A549 (cell line): ENCODE data around the gene CALR3. TPM values are rescaled to one million over a fixed set of nuclear protein-coding genes. Genes with fewer than 3 reads are reported as not detected.

Experiments used
- ATAC-seq, 2 experiments: fragments of 200-7000 bp in 1 of 2; fragments of >200 bp in 1 of 2; cut with Nextera tagmentation in 1 of 2; cut with Tn5 transposase in 1 of 2; 3 replicates each; pipeline versions ENCODE4 v1.8.0 to v1.9.1; 2018 to 2020; ENCODE audit warnings: mild to moderate bottlenecking in 1 of 2, moderate library complexity in 1 of 2
- CTCF ChIA-PET: fragments of 300-600 bp; sonication (Branson Sonifier 250); formaldehyde crosslinking; extraction: SDS; loops from one replicate; lab custom pipeline; 2021; ENCODE audit warnings: antibody characterized with exemption, inconsistent platforms; lab: Yijun Ruan, JAX
- POLR2A ChIA-PET: fragments of 350-600 bp; formaldehyde crosslinking; extraction: SDS; loops from one replicate; lab custom pipeline; 2021; ENCODE audit warnings: antibody characterized with exemption, inconsistent platforms; lab: Yijun Ruan, JAX
- DNase-seq, 2 experiments: peaks; one replicate each; pipeline versions ENCODE4 v3.0.0 to v3.0.0-alpha.2; 2011 to 2016; ENCODE audit warnings: low read depth in 1 of 2, low spot score in 1 of 2
- FAIRE-seq: peaks from 2 replicates; lab custom pipeline; 2011; peaks lifted over from hg19 to GRCh38; lab: Jason Lieb, UNC
- H3K27ac ChIP-seq, 2 experiments: fragments of >200 bp; sonication (Bioruptor Twin); formaldehyde crosslinking; 3 replicates each; pipeline ENCODE4 v1.5.1; 2016 to 2017
- H3K4me1 ChIP-seq: fragments of >200 bp; sonication (Bioruptor Twin); formaldehyde crosslinking; 3 replicates; pipeline ENCODE4 v1.6.1; 2016
- H3K4me2 ChIP-seq: fragments of >200 bp; sonication (Bioruptor Twin); formaldehyde crosslinking; 3 replicates; pipeline ENCODE4 v1.6.1; 2016
- H3K4me3 ChIP-seq: fragments of >200 bp; sonication (Bioruptor Twin); formaldehyde crosslinking; 3 replicates; pipeline ENCODE4 v1.5.1; 2016
- H3K9me3 ChIP-seq: fragments of >200 bp; sonication (Bioruptor Twin); formaldehyde crosslinking; 3 replicates; pipeline ENCODE4 v1.6.1; 2016
- CBX2 ChIP-seq: fragments of 200-600 bp; sonication (generic); IDR thresholded peaks from 2 replicates; pipeline ENCODE4 v1.6.1; 2016; ENCODE audit warnings: low read depth, mild to moderate bottlenecking, borderline replicate concordance
- CBX8 ChIP-seq: fragments of 200-600 bp; sonication (generic); IDR thresholded peaks from 2 replicates; pipeline ENCODE4 v1.6.1; 2016
- CHD4 ChIP-seq: fragments of 200-600 bp; sonication (generic); IDR thresholded peaks from 2 replicates; pipeline ENCODE4 v1.6.1; 2016; ENCODE audit warnings: antibody characterized with exemption, mild to moderate bottlenecking, borderline replicate concordance
- ESRRA ChIP-seq: fragments of 150-350 bp; IDR thresholded peaks from 2 replicates; pipeline ENCODE4 v1.6.1; 2014; ENCODE audit warnings: mild to moderate bottlenecking, low read length, borderline replicate concordance
- FOSB ChIP-seq: fragments of 250-450 bp; sonication (Bioruptor Pico); IDR thresholded peaks from 2 replicates; pipeline ENCODE4 v1.5.0; 2020; ENCODE audit warnings: mild to moderate bottlenecking, moderate library complexity
- FOXS1 ChIP-seq: fragments of 250-450 bp; sonication (Bioruptor Pico); IDR thresholded peaks from 2 replicates; pipeline ENCODE4 v1.5.0; 2020; ENCODE audit warnings: mild to moderate bottlenecking, moderate library complexity
- HEYL ChIP-seq: fragments of 250-450 bp; sonication (Bioruptor Pico); IDR thresholded peaks from 2 replicates; pipeline ENCODE4 v1.8.0; 2021; ENCODE audit warnings: mild to moderate bottlenecking, moderate library complexity
- MYC ChIP-seq: IDR thresholded peaks from 2 replicates; pipeline ENCODE4 v1.6.1; 2012; ENCODE audit warnings: mild to moderate bottlenecking, inconsistent platforms, low read length, improper control_type of control experiment, borderline replicate concordance
- NFE2L2 ChIP-seq: fragments of 150-350 bp; conservative IDR thresholded peaks from 2 replicates; pipeline ENCODE4 v1.6.1; 2014; ENCODE audit warnings: low read length
- NR3C1 ChIP-seq: fragments of >200 bp; sonication (Bioruptor Twin); formaldehyde crosslinking; IDR thresholded peaks from 3 replicates; pipeline ENCODE4 v1.6.1; 2017
- PHF8 ChIP-seq: fragments of 200-600 bp; sonication (generic); IDR thresholded peaks from 2 replicates; pipeline ENCODE4 v1.6.1; 2016; ENCODE audit warnings: low read depth, mild to moderate bottlenecking, antibody characterized with exemption, moderate library complexity, borderline replicate concordance
- RARB ChIP-seq: fragments of 250-450 bp; sonication (Bioruptor Pico); IDR thresholded peaks from 2 replicates; pipeline ENCODE4 v1.8.0; 2021; ENCODE audit warnings: mild to moderate bottlenecking, moderate library complexity
- RNF2 ChIP-seq: fragments of 200-600 bp; sonication (generic); IDR thresholded peaks from 2 replicates; pipeline ENCODE4 v1.6.1; 2016; ENCODE audit warnings: low read depth, mild to moderate bottlenecking, antibody characterized with exemption, moderate library complexity, borderline replicate concordance
- SMC3 ChIP-seq: fragments of >200 bp; sonication (Bioruptor Twin); formaldehyde crosslinking; IDR thresholded peaks from 3 replicates; pipeline ENCODE4 v1.6.1; 2018; ENCODE audit warnings: inconsistent platforms
- SREBF2 ChIP-seq: fragments of 450-650 bp; IDR thresholded peaks from 2 replicates; pipeline ENCODE4 v1.6.1; 2014; ENCODE audit warnings: mild to moderate bottlenecking, moderate library complexity
- TFCP2L1 ChIP-seq: fragments of 250-450 bp; sonication (Bioruptor Pico); IDR thresholded peaks from 2 replicates; pipeline ENCODE4 v1.5.0; 2021; ENCODE audit warnings: mild to moderate bottlenecking
- TP53 ChIP-seq: fragments of 250-450 bp; sonication (Bioruptor Pico); IDR thresholded peaks from 2 replicates; pipeline ENCODE4 v1.5.0; 2021; ENCODE audit warnings: mild to moderate bottlenecking, moderate library complexity
- ZNF302 ChIP-seq: fragments of 250-450 bp; sonication (Bioruptor Pico); IDR thresholded peaks from 2 replicates; pipeline ENCODE4 v1.9.0; 2021; ENCODE audit warnings: inconsistent platforms, mild to moderate bottlenecking, moderate library complexity
- WGBS: methylation state at CpG from one replicate; pipeline ENCODE4 v1.1.6; 2017; ENCODE audit errors: missing lambda C conversion rate; 5-methylcytosine and 5-hydroxymethylcytosine counted together
- polyA plus RNA-seq, 4 experiments: library from polyadenylated mRNA; depleted of rRNA in 3 of 4; stranded (reverse); fragments of >200 nt; fragmentation: RNase III in 1 of 4; extraction: RNeasy Plus Mini Kit Qiagen cat#74134 plus additional on column Dnase treatment in 1 of 4; gene quantifications; 2 replicates in 3 of 4; 3 replicates in 1 of 4; pipeline ENCODE4 v1.2.3, GENCODE V29; 2011 to 2017
- TF ChIP-seq, protein P1 (sequence below): IDR thresholded peaks from 2 replicates; pipeline ENCODE4 v1.6.1; 2012
- TF ChIP-seq, protein P2 (sequence below): fragments of 250-450 bp; sonication (Bioruptor Pico); IDR thresholded peaks from 2 replicates; pipeline ENCODE4 v1.5.0; 2021; ENCODE audit warnings: mild to moderate bottlenecking, moderate library complexity, borderline replicate concordance
- TF ChIP-seq, protein P3 (sequence below): fragments of >200 bp; sonication (Bioruptor Twin); formaldehyde crosslinking; IDR thresholded peaks from 3 replicates; pipeline ENCODE4 v1.6.1; 2016

Gene CALR3
- polyA plus RNA-seq, 2 of the 4 experiments (the other 2 are of a cell fraction) = 0.10 TPM; not detected in 1

DNA sequence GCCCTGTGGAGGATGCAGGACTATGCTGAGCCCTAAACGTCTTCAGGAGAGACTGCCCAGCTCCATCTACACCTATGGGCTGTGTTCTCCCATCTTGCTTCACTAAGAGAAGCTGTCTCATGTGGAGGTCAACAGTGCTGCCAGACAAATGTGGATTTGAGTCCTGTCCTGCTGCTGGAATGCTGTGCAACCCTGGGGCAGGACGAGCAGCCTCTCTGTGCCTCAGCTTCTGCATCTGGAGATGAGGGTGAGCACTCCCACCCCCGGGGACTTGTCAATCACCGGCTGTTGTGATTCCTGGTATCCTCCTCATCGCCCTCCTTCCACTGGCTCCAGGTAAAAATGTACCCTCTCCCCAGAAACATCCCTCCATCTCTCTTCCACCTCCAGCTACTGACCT lies 40.5 kb downstream of the CALR3 start:
- CTCF ChIA-PET = interaction anchor here (2.8 kb wide), 1 partner anchor 14 kb away, joined by 10 read pairs; no protein-coding TSS in a partner anchor
- Histone ChIP-seq H3K27ac (no peak overlapping the region), H3K4me3 (no peak overlapping the region), H3K4me1 (peaks cover 16% of the 10 kb centered on the region), H3K4me2 (no peak overlapping the region), H3K9me3 (no peaks in the 10 kb centered on the region)
- FAIRE-seq (no peak), ATAC-seq (no peak), DNase-seq (no peak)
- POLR2A ChIA-PET = no interaction called here
- WGBS = 90% methylated on average over 5 of the region's 5 CpGs
- no peak for TF ChIP-seq HEYL (CRISPR knock-in tag)
- no peak for TF ChIP-seq ZNF302 (CRISPR knock-in tag)
- TF ChIP-seq, protein P1, sequence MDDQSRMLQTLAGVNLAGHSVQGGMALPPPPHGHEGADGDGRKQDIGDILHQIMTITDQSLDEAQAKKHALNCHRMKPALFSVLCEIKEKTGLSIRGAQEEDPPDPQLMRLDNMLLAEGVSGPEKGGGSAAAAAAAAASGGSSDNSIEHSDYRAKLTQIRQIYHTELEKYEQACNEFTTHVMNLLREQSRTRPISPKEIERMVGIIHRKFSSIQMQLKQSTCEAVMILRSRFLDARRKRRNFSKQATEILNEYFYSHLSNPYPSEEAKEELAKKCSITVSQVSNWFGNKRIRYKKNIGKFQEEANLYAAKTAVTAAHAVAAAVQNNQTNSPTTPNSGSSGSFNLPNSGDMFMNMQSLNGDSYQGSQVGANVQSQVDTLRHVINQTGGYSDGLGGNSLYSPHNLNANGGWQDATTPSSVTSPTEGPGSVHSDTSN = no peak
- no peak for TF ChIP-seq FOXS1 (CRISPR knock-in tag)
- no peak for TF ChIP-seq NR3C1
- TF ChIP-seq, protein P2, sequence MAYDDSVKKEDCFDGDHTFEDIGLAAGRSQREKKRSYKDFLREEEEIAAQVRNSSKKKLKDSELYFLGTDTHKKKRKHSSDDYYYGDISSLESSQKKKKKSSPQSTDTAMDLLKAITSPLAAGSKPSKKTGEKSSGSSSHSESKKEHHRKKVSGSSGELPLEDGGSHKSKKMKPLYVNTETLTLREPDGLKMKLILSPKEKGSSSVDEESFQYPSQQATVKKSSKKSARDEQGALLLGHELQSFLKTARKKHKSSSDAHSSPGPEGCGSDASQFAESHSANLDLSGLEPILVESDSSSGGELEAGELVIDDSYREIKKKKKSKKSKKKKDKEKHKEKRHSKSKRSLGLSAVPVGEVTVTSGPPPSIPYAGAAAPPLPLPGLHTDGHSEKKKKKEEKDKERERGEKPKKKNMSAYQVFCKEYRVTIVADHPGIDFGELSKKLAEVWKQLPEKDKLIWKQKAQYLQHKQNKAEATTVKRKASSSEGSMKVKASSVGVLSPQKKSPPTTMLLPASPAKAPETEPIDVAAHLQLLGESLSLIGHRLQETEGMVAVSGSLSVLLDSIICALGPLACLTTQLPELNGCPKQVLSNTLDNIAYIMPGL (CRISPR knock-in tag) = no peak
- TF ChIP-seq PHF8 = no peak
- TF ChIP-seq CHD4 = no peak
- no peak for TF ChIP-seq FOSB (CRISPR knock-in tag)
- no peak for TF ChIP-seq RNF2
- TF ChIP-seq SMC3 = no peak
- TF ChIP-seq, protein P3, sequence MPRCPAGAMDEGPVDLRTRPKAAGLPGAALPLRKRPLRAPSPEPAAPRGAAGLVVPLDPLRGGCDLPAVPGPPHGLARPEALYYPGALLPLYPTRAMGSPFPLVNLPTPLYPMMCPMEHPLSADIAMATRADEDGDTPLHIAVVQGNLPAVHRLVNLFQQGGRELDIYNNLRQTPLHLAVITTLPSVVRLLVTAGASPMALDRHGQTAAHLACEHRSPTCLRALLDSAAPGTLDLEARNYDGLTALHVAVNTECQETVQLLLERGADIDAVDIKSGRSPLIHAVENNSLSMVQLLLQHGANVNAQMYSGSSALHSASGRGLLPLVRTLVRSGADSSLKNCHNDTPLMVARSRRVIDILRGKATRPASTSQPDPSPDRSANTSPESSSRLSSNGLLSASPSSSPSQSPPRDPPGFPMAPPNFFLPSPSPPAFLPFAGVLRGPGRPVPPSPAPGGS = no peak
- TF ChIP-seq ESRRA = no peak
- TF ChIP-seq TFCP2L1 (CRISPR knock-in tag) = no peak
- no peak for TF ChIP-seq NFE2L2
- no peak for TF ChIP-seq SREBF2
- TF ChIP-seq MYC = no peak
- TF ChIP-seq TP53 = no peak
- no peak for TF ChIP-seq CBX2
- TF ChIP-seq, all 56 proteins: peak for 0

DNA sequence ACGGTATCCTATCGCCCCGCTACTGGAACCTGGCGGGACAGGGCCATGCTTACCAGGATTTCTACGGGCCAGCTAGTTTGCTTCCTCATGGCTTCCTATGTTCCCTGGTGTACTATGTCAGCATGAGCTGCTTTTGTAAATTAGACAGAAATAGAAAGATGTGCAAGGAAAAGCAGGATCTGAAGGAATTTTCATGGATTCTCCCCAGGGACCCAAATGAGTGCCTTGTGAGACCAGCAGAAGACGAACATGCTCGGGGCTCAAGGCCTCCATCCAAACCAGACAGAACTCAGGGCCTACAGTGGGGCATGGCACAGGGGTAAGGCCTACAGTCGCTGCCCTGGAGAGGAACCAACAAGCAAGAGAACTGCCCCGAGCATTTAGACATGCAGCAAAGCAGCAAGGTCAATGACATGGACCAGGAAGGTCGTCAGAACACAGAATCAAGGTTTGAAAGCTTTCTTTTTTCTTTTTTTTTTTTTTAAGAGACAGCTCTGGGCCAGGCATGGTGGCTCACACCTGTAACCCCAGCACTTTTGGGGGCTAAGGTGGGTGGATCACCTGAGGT lies 41.5 kb downstream of the CALR3 start:
- FAIRE-seq (no peak), ATAC-seq (no peak), DNase-seq (no peak)
- POLR2A ChIA-PET = no interaction called here
- CTCF ChIA-PET = interaction anchor here (2.8 kb wide), 1 partner anchor 13 kb away, joined by 10 read pairs; no protein-coding TSS in a partner anchor
- TF ChIP-seq HEYL (CRISPR knock-in tag) (no peak), CBX8 (no peak), RARB (CRISPR knock-in tag) (no peak), SMC3 (no peak)
- TF ChIP-seq, protein P3 = no peak
- Histone ChIP-seq H3K4me1 (peaks cover 16% of the 10 kb centered on the region), H3K4me3 (no peak overlapping the region), H3K27ac (no peak overlapping the region), H3K4me2 (no peak overlapping the region), H3K9me3 (no peaks in the 10 kb centered on the region)
- WGBS = 89% methylated on average over 10 of the region's 10 CpGs
